Transverse colon (tissue), 4 donors: Measurements from ENCODE around the gene KCND2. TPM values are rescaled to one million over a fixed set of nuclear protein-coding genes. Genes with fewer than 3 reads are reported as not detected.

ENCODE experiments used
- DNase-seq: peaks from one replicate; pipeline ENCODE4 v3.0.0-alpha.2; 2019
- H3K27ac ChIP-seq, 4 donors: fragments of 200-600 bp; sonication (generic); 2 replicates each; pipeline ENCODE4 v1.5.1; 2016 to 2018; ENCODE audit warnings: inconsistent platforms in 4 of 4
- H3K27me3 ChIP-seq: fragments of 200-600 bp; sonication (generic); 2 replicates; pipeline ENCODE4 v1.5.1; 2017; ENCODE audit warnings: inconsistent platforms
- H3K36me3 ChIP-seq, 4 donors: fragments of 200-600 bp; sonication (generic); 2 replicates each; pipeline ENCODE4 v1.5.1; 2017 to 2019; ENCODE audit warnings: inconsistent platforms in 4 of 4
- H3K4me1 ChIP-seq, 4 donors: fragments of 200-600 bp; sonication (generic); 2 replicates each; pipeline ENCODE4 v1.5.1; 2017 to 2020; ENCODE audit warnings: inconsistent platforms in 4 of 4
- H3K4me3 ChIP-seq, 4 donors: fragments of 200-600 bp; sonication (generic); 1 replicate in 1 of 4; 2 replicates in 3 of 4; pipeline versions ENCODE4 v1.5.1 to v1.6.1; 2017 to 2019; ENCODE audit warnings: inconsistent platforms in 4 of 4
- H3K9me3 ChIP-seq, 2 donors: fragments of 200-600 bp; sonication (generic); 2 replicates each; pipeline ENCODE4 v1.5.1; 2017 to 2019; ENCODE audit warnings: inconsistent platforms in 2 of 2
- EP300 ChIP-seq: sonication (generic); formaldehyde crosslinking; IDR thresholded peaks from one replicate; pipeline ENCODE4 v1.6.1; 2017; ENCODE audit warnings: antibody characterized with exemption, low read depth
- POLR2A ChIP-seq: fragments of 450-650 bp; IDR thresholded peaks from one replicate; pipeline ENCODE4 v1.6.1; 2016; ENCODE audit warnings: antibody characterized with exemption, mild to moderate bottlenecking, moderate library complexity
- POLR2AphosphoS5 ChIP-seq, 3 donors: sonication (generic); formaldehyde crosslinking; IDR thresholded peaks; one replicate each; pipeline ENCODE4 v1.6.1; 2016; ENCODE audit warnings: antibody characterized with exemption in 3 of 3
- WGBS, 2 donors: methylation state at CpG; one replicate each; pipeline ENCODE4 v1.1.5; 2018; ENCODE audit warnings: low coverage in 1 of 2; 5-methylcytosine and 5-hydroxymethylcytosine counted together
- in situ Hi-C, 4 donors: fragments of 200-750 bp; cut with MboI; loops; one replicate each; pipeline versions ENCODE4 v1.15.0 to v1.15.1; 2017; ENCODE audit warnings: low sequenced_read_pairs in 3 of 4, low pct_ligation_motif_present in 1 of 4, low pct_unique_long_range_greater_than_20kb in 1 of 4
- intact Hi-C: fragments of 100-400 bp; cut with DNase I; formaldehyde crosslinking; loops from one replicate; pipeline ENCODE4 v1.15.1; 2023; ENCODE audit warnings: low total_unique reads
- total RNA-seq, 4 donors: library from RNA; depleted of rRNA; stranded (reverse); fragments of >200 nt; gene quantifications; one replicate each; pipeline ENCODE4 v1.1.0, GENCODE V29; 2016
- TF ChIP-seq, protein P1 (sequence below), 5 experiments: fragments of 200-600 bp in 3 of 5; fragments of 450-650 bp in 2 of 5; sonication (generic) in 3 of 5; IDR thresholded peaks; 1 replicate in 2 of 5; 2 replicates in 3 of 5; pipeline ENCODE4 v1.5.1; 2016 to 2017; ENCODE audit warnings: antibody characterized with exemption in 5 of 5, inconsistent platforms in 3 of 5, mild to moderate bottlenecking in 2 of 5, moderate library complexity in 1 of 5

The KCND2 gene
- total RNA-seq, 4 donors from 2014 or later, result 0.14 to 1.00 (median 0.32) TPM; not detected in 1

DNA sequence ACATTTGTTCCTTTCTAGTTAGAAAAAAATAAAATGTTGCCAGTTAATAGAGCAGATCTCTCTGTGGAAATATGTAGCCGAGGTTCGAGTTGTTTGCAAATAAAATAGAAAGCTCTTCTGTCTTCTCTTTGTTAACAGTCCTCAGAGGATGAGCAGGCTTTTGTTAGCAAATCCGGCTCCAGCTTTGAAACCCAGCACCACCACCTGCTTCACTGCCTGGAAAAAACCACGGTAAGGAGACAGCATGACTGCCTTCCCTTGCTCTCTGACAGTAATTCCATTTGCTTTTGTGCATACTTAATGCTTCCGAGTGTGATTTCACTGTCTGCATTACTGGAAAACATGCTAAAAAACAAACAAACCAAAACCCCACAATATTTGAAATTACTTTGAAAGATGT, 469.4 kb downstream of the KCND2 start:
- Histone ChIP-seq H3K27me3 (no peaks in the 10 kb centered on the region), H3K4me3 (no peak overlapping the region), H3K4me1 (no peaks in the 10 kb centered on the region), H3K36me3 (no peaks in the 10 kb centered on the region), H3K9me3 (no peaks in the 10 kb centered on the region), H3K27ac (no peak overlapping the region)
- TF ChIP-seq, protein P1, sequence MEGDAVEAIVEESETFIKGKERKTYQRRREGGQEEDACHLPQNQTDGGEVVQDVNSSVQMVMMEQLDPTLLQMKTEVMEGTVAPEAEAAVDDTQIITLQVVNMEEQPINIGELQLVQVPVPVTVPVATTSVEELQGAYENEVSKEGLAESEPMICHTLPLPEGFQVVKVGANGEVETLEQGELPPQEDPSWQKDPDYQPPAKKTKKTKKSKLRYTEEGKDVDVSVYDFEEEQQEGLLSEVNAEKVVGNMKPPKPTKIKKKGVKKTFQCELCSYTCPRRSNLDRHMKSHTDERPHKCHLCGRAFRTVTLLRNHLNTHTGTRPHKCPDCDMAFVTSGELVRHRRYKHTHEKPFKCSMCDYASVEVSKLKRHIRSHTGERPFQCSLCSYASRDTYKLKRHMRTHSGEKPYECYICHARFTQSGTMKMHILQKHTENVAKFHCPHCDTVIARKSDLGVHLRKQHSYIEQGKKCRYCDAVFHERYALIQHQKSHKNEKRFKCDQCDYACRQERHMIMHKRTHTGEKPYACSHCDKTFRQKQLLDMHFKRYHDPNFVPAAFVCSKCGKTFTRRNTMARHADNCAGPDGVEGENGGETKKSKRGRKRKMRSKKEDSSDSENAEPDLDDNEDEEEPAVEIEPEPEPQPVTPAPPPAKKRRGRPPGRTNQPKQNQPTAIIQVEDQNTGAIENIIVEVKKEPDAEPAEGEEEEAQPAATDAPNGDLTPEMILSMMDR (IDR thresholded peaks at IDR 0.05), result no peak
- TF ChIP-seq POLR2A, result no peak
- TF ChIP-seq POLR2AphosphoS5 (IDR thresholded peaks at IDR 0.05), result no peak
- no peak for TF ChIP-seq EP300
- in situ Hi-C loops, result no loop called here
- intact Hi-C loops, result no loop called here
- 45 to 62% methylated on average over 5 of the region's 5 CpGs for WGBS, 2 donors
- no peak for DNase-seq

DNA sequence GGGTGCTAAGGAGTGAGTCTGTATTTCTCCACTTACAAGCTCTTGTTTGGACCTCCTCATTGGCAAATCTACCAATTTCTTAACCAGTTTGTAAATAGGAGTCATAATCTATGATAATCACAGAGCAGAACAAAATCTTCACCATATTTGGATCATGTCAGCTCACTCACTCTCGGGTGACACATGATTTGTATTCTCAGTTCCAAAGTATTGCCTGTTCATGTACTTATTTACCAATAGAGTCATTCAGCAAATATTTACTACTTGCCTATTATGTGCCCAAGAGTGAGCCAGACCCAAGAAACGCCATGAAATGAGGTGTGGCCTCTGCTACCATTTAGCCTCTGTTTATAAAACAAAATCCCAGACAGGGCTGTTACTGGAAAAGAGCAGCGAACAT, 470.2 kb downstream of the KCND2 start:
- in situ Hi-C loops, result no loop called here

GRCh38 chr7:120760050-120760449, 487.1 kb downstream of the KCND2 start:
- 61 to 87% methylated on average over 2 of the region's 2 CpGs for WGBS, 2 donors
- H3K4me3 ChIP-seq, result no peak overlapping the region
- no peaks in the 10 kb centered on the region for H3K27me3 ChIP-seq
- H3K4me1 ChIP-seq, result no peaks in the 10 kb centered on the region
- TF ChIP-seq EP300 (no peak), POLR2A (no peak), POLR2AphosphoS5 (IDR thresholded peaks at IDR 0.05) (no peak)
- TF ChIP-seq, protein P1 (IDR thresholded peaks at IDR 0.05), result no peak
- intact Hi-C loops, result no loop called here
- H3K9me3 ChIP-seq, result no peaks in the 10 kb centered on the region
- in situ Hi-C loops, result no loop called here
- no peak for DNase-seq
- H3K36me3 ChIP-seq, result no peaks in the 10 kb centered on the region
- H3K27ac ChIP-seq, result no peak overlapping the region

More for the DNA sequence above, 470.2 kb downstream of the KCND2 start:
- no peak overlapping the region for H3K4me3 ChIP-seq
- no peak for DNase-seq
- H3K36me3 ChIP-seq, result no peaks in the 10 kb centered on the region
- 62 to 65% methylated on average over 3 of the region's 3 CpGs for WGBS, 2 donors
- TF ChIP-seq POLR2A (no peak), EP300 (no peak), POLR2AphosphoS5 (IDR thresholded peaks at IDR 0.05) (no peak)
- TF ChIP-seq, protein P1 (IDR thresholded peaks at IDR 0.05), result no peak
- H3K27me3 ChIP-seq, result no peaks in the 10 kb centered on the region
- H3K9me3 ChIP-seq, result no peaks in the 10 kb centered on the region
- intact Hi-C loops, result no loop called here
- H3K27ac ChIP-seq, result no peak overlapping the region
- no peaks in the 10 kb centered on the region for H3K4me1 ChIP-seq

GRCh38 chr7:120760851-120761250, 487.9 kb downstream of the KCND2 start:
- H3K27ac ChIP-seq, result no peak overlapping the region
- H3K36me3 ChIP-seq, result no peaks in the 10 kb centered on the region
- no peak for TF ChIP-seq POLR2A
- no peak for TF ChIP-seq EP300
- no peak overlapping the region for H3K4me3 ChIP-seq
- no peaks in the 10 kb centered on the region for H3K4me1 ChIP-seq
- no peaks in the 10 kb centered on the region for H3K9me3 ChIP-seq
- no peaks in the 10 kb centered on the region for H3K27me3 ChIP-seq
- intact Hi-C loops (no loop called here), in situ Hi-C loops (no loop called here)
- WGBS, 2 donors, result 59 to 73% methylated on average over 3 of the region's 3 CpGs
- no peak for DNase-seq

GRCh38 chr7:120770206-120770605, 497.2 kb downstream of the KCND2 start:
- Histone ChIP-seq H3K4me1 (no peaks in the 10 kb centered on the region), H3K27me3 (no peaks in the 10 kb centered on the region), H3K36me3 (no peaks in the 10 kb centered on the region), H3K9me3 (no peaks in the 10 kb centered on the region), H3K27ac (no peak overlapping the region), H3K4me3 (no peak overlapping the region)
- no peak for DNase-seq
- 79 to 82% methylated on average over 3 of the region's 3 CpGs for WGBS, 2 donors
- TF ChIP-seq POLR2A, result no peak
- TF ChIP-seq, protein P1 (IDR thresholded peaks at IDR 0.05), result no peak
- TF ChIP-seq EP300, result no peak
- TF ChIP-seq POLR2AphosphoS5 (IDR thresholded peaks at IDR 0.05), result no peak
- intact Hi-C loops, result no loop called here
- in situ Hi-C loops, result no loop called here
